Measurements from ENCODE around the gene TTLL11. TPM values are rescaled to one million over a fixed set of nuclear protein-coding genes. Genes with fewer than 3 reads are reported as not detected.

Gene TTLL11
- total and polyA plus RNA-seq, 2 of the 8 experiments (the other 6 are each of a cell fraction or from before 2014, with no cell fraction given), result 0.56 to 0.80 TPM

GRCh38 chr9:121851641-121852091 lies 241.4 kb downstream of the TTLL11 start:
- DNase-seq (ENCODE audit: low read depth in 1 of 2, low spot score in 2 of 2), result no peak
- no peak overlapping the region for H3K18ac ChIP-seq (ENCODE audit: extremely low read depth, low read length)
- no peak overlapping the region for H2AFZ ChIP-seq (ENCODE audit: low read length)
- H2AK5ac ChIP-seq (ENCODE audit: low read depth, low read length), result no peak overlapping the region
- H4K5ac ChIP-seq (ENCODE audit: insufficient read length, low read depth, low read length), result no peak overlapping the region
- H3K23me2 ChIP-seq (ENCODE audit: low read depth, low read length), result no peaks in the 10 kb centered on the region; the same call in 1 of the 2 replicates
- no peak overlapping the region for H3K14ac ChIP-seq (ENCODE audit: insufficient read length)
- no peak overlapping the region for H3K27ac ChIP-seq (ENCODE audit: low read depth, low read length)
- no peak overlapping the region for H3K4me3 ChIP-seq (ENCODE audit: extremely low read depth in 1 of 4, insufficient read depth in 2 of 4, low read depth in 3 of 4, low read length in 4 of 4)
- H3K36me3 ChIP-seq (ENCODE audit: control insufficient read depth in 2 of 4, insufficient read depth in 4 of 4, low read length in 3 of 4), result no peaks in the 10 kb centered on the region
- H3K4me2 ChIP-seq (ENCODE audit: insufficient read depth in 1 of 2, low read depth in 2 of 2, low read length in 2 of 2), result no peak overlapping the region
- no peaks in the 10 kb centered on the region; a peak in 1 of 7 replicates for H3K4me1 ChIP-seq (replicated peaks in 1 of 4; ENCODE audit: control insufficient read depth in 3 of 4, insufficient read depth in 4 of 4, low read length in 3 of 4)
- no peak overlapping the region for H3K56ac ChIP-seq (replicated peaks; ENCODE audit: insufficient read length, low read depth, low read length)
- H2BK5ac ChIP-seq (ENCODE audit: low read depth, low read length), result no peak overlapping the region
- ChIA-PET CTCF (ENCODE audit: partially characterized antibody) (interaction anchor here (0.8 to 2.6 kb wide), 6 partner anchors 9 to 168 kb away, joined by 3 to 8 read pairs (median 4); no protein-coding TSS in a partner anchor), POLR2A (ENCODE audit: partially characterized antibody) (interaction anchor here (1.3 kb wide), 1 partner anchor 15 kb away, joined by 4 read pairs; no protein-coding TSS in a partner anchor)
- no peak overlapping the region for H3K4ac ChIP-seq (replicated peaks; ENCODE audit: insufficient read length, low read depth, low read length)
- no peaks in the 10 kb centered on the region; a peak in 2 of 4 replicates for H3K9me3 ChIP-seq (ENCODE audit: insufficient read depth in 2 of 2, low read depth in 1 of 2, low read length in 1 of 2)
- H2BK120ac ChIP-seq (replicated peaks; ENCODE audit: low read depth, low read length), result no peak overlapping the region
- no peak overlapping the region for H2BK20ac ChIP-seq (ENCODE audit: low read length)
- no peaks in the 10 kb centered on the region for H4K20me1 ChIP-seq (replicated peaks in 1 of 2; ENCODE audit: control insufficient read depth in 1 of 2, insufficient read depth in 2 of 2, low read length in 2 of 2)
- H4K8ac ChIP-seq (ENCODE audit: extremely low read depth, insufficient read depth, low read length), result no peak overlapping the region
- 75% methylated on average over 8 of the region's 9 CpGs; no CpG with 5 or more reads in 1 of the 2 experiments for WGBS, 2 experiments (ENCODE audit: extremely low coverage in 1 of 2, insufficient coverage in 1 of 2, insufficient read length in 1 of 2, insufficient replicate concordance in 2 of 2, low coverage in 1 of 2, low lambda C conversion rate in 2 of 2, missing lambda C conversion rate in 1 of 2)
- H2BK12ac ChIP-seq (ENCODE audit: low read depth, low read length), result no peak overlapping the region
- no peaks in the 10 kb centered on the region for H3K79me1 ChIP-seq (ENCODE audit: low read depth, low read length)
- H3K27me3 ChIP-seq (replicated peaks in 1 of 4; ENCODE audit: control insufficient read depth in 3 of 4, extremely low read depth in 1 of 4, insufficient read depth in 3 of 4, low read length in 3 of 4), result no peaks in the 10 kb centered on the region
- H4K91ac ChIP-seq (replicated peaks; ENCODE audit: insufficient read length, low read length), result no peak overlapping the region
- H3K79me2 ChIP-seq (ENCODE audit: control insufficient read depth in 1 of 2, insufficient read depth in 2 of 2, low read length in 2 of 2), result no peaks in the 10 kb centered on the region
- no peak for FAIRE-seq
- no peak overlapping the region for H3K9ac ChIP-seq (replicated peaks in 1 of 4; ENCODE audit: extremely low read depth in 1 of 4, low read depth in 3 of 4, low read length in 3 of 4)
- H3K23ac ChIP-seq (ENCODE audit: insufficient read length), result no peak overlapping the region
- H2BK15ac ChIP-seq (ENCODE audit: low read length), result no peak overlapping the region
- no peak for TF ChIP-seq ATF3 (IDR thresholded peaks at IDR 0.05; ENCODE audit: insufficient read depth, low read depth, low read length)

Data from H1 (cell line).